GM18519 (cell line): ENCODE measurements around the gene GGT1.
"Not testable (repeated sequence)": the region's sequence is repeated elsewhere in the genome, so short reads cannot be mapped to it uniquely, and the experiment has no call there.

Experiments used
- ATAC-seq: cut with Tn5 transposase; IDR thresholded peaks from one replicate; pipeline ENCODE4 v1.9.1; 2021; ENCODE audit warnings: mild to moderate bottlenecking, moderate library complexity; ENCODE audit not compliant: unreplicated experiment, low FRiP score

The GGT1 gene

GRCh38 chr22:24602847-24603769, at the start of gene GGT1:
Gene GGT1, plus strand, starts transcription at chr22:24603193. Its CDS starts 7,889 bp downstream, at chr22:24611082.
- not testable (repeated sequence) for ATAC-seq

- no peak for ATAC-seq
These were observed 49.2 kb upstream of the GGT1 start for GRCh38 chr22:24553597-24554312.

- peak; percentile 5 for ATAC-seq
These were observed 48.5 kb upstream of the GGT1 start, which contains the start of gene GUCD1 for GRCh38 chr22:24554313-24555164. Gene GUCD1, minus strand, starts transcription at chr22:24555138. Its CDS starts 147 bp downstream, at chr22:24554991.

GRCh38 chr22:24555165-24556039, 47.6 kb upstream of the GGT1 start, which contains the start of gene SNRPD3:
Gene SNRPD3, plus strand, starts transcription at chr22:24555999. Its CDS starts 1,676 bp downstream, at chr22:24557675.
- ATAC-seq = peak; percentile 59

- ATAC-seq = no peak
These were observed 43.5 kb upstream of the GGT1 start for GRCh38 chr22:24559471-24559870.

- no peak for ATAC-seq
These were observed 39.7 kb upstream of the GGT1 start for GRCh38 chr22:24563246-24563645.

GRCh38 chr22:24564376-24565058, 38.5 kb upstream of the GGT1 start:
- no peak for ATAC-seq

GRCh38 chr22:24565077-24565476, 37.9 kb upstream of the GGT1 start:
- no peak for ATAC-seq

- no peak for ATAC-seq
These were observed 36.0 kb upstream of the GGT1 start for GRCh38 chr22:24566899-24567511.

GRCh38 chr22:24567668-24568067, 35.3 kb upstream of the GGT1 start:
- ATAC-seq = no peak

GRCh38 chr22:24571266-24571665, 31.7 kb upstream of the GGT1 start:
- no peak for ATAC-seq

- ATAC-seq = no peak
These were observed 26.2 kb upstream of the GGT1 start for GRCh38 chr22:24576778-24577177.

- no peak for ATAC-seq
These were observed 24.4 kb upstream of the GGT1 start for GRCh38 chr22:24578355-24579257.

- no peak for ATAC-seq
These were observed 23.8 kb upstream of the GGT1 start for GRCh38 chr22:24579258-24579601.

- ATAC-seq = no peak
These were observed 22.7 kb upstream of the GGT1 start for GRCh38 chr22:24580276-24580675.

GRCh38 chr22:24582056-24582814, 20.8 kb upstream of the GGT1 start:
- no peak for ATAC-seq
